Stimulated activated naive CD8-positive, alpha-beta T cell treated with anti-CD3 and anti-CD28 coated beads, Interleukin-15, Interleukin-2, amounts not matched to agents 100 U/mL and 50 U/mL, for 24 hours (primary cell): ENCODE results near the gene CALML4.

ENCODE experiments used
- ATAC-seq: fragments of 150-1000 bp; cut with Tn5 transposase; one replicate; pipeline ENCODE4 v1.10.0; 2021
- DNase-seq: peaks from one replicate; pipeline ENCODE4 v3.0.0; 2021

Gene CALML4

DNA sequence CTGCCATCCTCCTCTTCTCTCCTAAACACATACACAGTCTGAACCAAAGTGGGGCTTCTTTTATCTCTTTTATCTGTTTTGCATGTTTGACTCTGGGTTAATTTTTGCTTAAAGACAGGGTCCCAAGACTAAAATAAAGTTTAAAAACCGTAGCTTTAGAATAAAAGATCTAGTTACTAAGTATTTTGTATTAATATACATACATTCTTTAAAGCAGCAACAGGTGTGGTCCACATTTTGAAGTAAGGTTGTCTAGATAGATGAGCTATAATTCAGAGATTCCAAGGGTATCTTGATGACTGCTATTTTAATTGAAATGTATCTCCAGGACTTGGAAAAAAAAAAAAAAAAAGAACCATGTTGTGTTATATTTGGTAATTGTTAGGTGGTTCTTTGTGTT, 61.3 kb downstream of the CALML4 start:
- ATAC-seq, result no peak
- DNase-seq, result no peak

GRCh38 chr15:68143129-68143528, 62.0 kb downstream of the CALML4 start:
- no peak for ATAC-seq
- DNase-seq, result no peak
